Ovary (tissue), 3 donors: Measurements from ENCODE around the gene NAXD.

ENCODE experiments used
- CTCF ChIP-seq, 3 donors: fragments of 450-650 bp in 2 of 3; fragments of 200-600 bp in 1 of 3; IDR thresholded peaks; one replicate each; pipeline versions ENCODE4 v1.5.1 to v1.8.0; 2016 to 2022; ENCODE audit warnings: antibody characterized with exemption in 3 of 3, mild to moderate bottlenecking in 1 of 3
- EP300 ChIP-seq: sonication (generic); formaldehyde crosslinking; IDR thresholded peaks from one replicate; pipeline ENCODE4 v1.6.1; 2017; ENCODE audit warnings: antibody characterized with exemption
- POLR2A ChIP-seq: fragments of 450-650 bp; IDR thresholded peaks from one replicate; pipeline ENCODE4 v1.6.1; 2017; ENCODE audit warnings: antibody characterized with exemption, mild to moderate bottlenecking, moderate library complexity
- donor health status: DM: no; HTN: no; CAD: no.

- no peak for TF ChIP-seq CTCF (IDR thresholded peaks at IDR 0.05)
- TF ChIP-seq POLR2A: no peak
- TF ChIP-seq EP300: no peak
Measured at GRCh38 chr13:110618780-110619179, 3.4 kb downstream of the NAXD start.
